ENCODE measurements around the gene METRN.

- no peak for TF ChIP-seq FOXM1 (IDR thresholded peaks at IDR 0.05; ENCODE audit: borderline replicate concordance)
- TF ChIP-seq SP1 (IDR thresholded peaks at IDR 0.05): no peak
- TF ChIP-seq HDGF (IDR thresholded peaks at IDR 0.05; ENCODE audit: borderline replicate concordance): no peak
- no peak for TF ChIP-seq FOXK2 (IDR thresholded peaks at IDR 0.05)
- TF ChIP-seq SUZ12 (IDR thresholded peaks at IDR 0.05): no peak
- TF ChIP-seq NFRKB (IDR thresholded peaks at IDR 0.05): no peak
- TF ChIP-seq FOXA1 (IDR thresholded peaks at IDR 0.05): no peak
- TF ChIP-seq TARDBP (IDR thresholded peaks at IDR 0.05): no peak
- TF ChIP-seq CTBP1 (IDR thresholded peaks at IDR 0.05; ENCODE audit: borderline replicate concordance): no peak
- TF ChIP-seq ARNT (IDR thresholded peaks at IDR 0.05): no peak
- no peak for TF ChIP-seq L3MBTL2 (conservative IDR thresholded peaks at IDR 0.05)
Measured at GRCh38 chr16:704552-705380, 10.2 kb upstream of the METRN start.

All from HEK293T (cell line).